HepG2 (cell line): ENCODE results near the gene CDYL2. TPM values are rescaled to one million over a fixed set of nuclear protein-coding genes. Genes with fewer than 3 reads are reported as not detected.

Experiments
- ATAC-seq: fragments of 200-7000 bp; cut with Tn5 transposase; 3 replicates; pipeline ENCODE4 v1.9.1; 2020; ENCODE audit warnings: mild to moderate bottlenecking, moderate library complexity
- BruUV-seq: library from RNA; stranded (reverse); fragments of 400-500 nt; replicated peaks from 2 replicates; lab custom pipeline; 2021; lab: Mats Ljungman, UMichigan
- CTCF ChIA-PET: fragments of 300-600 bp; formaldehyde crosslinking; extraction: SDS; loops from one replicate; lab custom pipeline; 2021; ENCODE audit warnings: low total read pairs, inconsistent platforms, low intra/inter-chr PET ratio; lab: Yijun Ruan, JAX
- POLR2A ChIA-PET: fragments of 350-600 bp; sonication (Branson Sonifier 250); formaldehyde crosslinking; loops from one replicate; lab custom pipeline; 2020; ENCODE audit warnings: antibody characterized with exemption, inconsistent platforms; lab: Yijun Ruan, JAX
- DNase-seq: peaks from one replicate; pipeline ENCODE4 v3.0.0-alpha.2; 2015; ENCODE audit warnings: low spot score
- FAIRE-seq: peaks from 3 replicates; lab custom pipeline; 2011; peaks lifted over from hg19 to GRCh38; lab: Jason Lieb, UNC
- H2AFZ ChIP-seq: one replicate; pipeline ENCODE4 v1.6.1; 2011; ENCODE audit warnings: low read length, inconsistent platforms
- H3K27ac ChIP-seq: fragments of 300-600 bp; 3 replicates; pipeline ENCODE4 v1.8.0; 2011; ENCODE audit warnings: mixed run types, mild to moderate bottlenecking, mixed read lengths, low read length, inconsistent platforms; ENCODE audit not compliant: insufficient read depth; ENCODE audit errors: extremely low read length
- H3K27me3 ChIP-seq, 2 experiments: fragments of 200-600 bp in 1 of 2; 2 replicates in 1 of 2; 3 replicates in 1 of 2; pipeline versions ENCODE4 v1.6.0 to v1.8.0; 2011; ENCODE audit warnings: low read length in 2 of 2, mild to moderate bottlenecking in 2 of 2, moderate library complexity in 2 of 2, inconsistent platforms in 1 of 2; ENCODE audit not compliant: insufficient read depth in 2 of 2, control insufficient read depth in 1 of 2
- H3K36me3 ChIP-seq, 2 experiments: fragments of 200-600 bp in 1 of 2; replicated peaks in 1 of 2; 2 replicates in 1 of 2; 3 replicates in 1 of 2; pipeline versions ENCODE4 v1.5.1 to v1.8.0; 2011; ENCODE audit warnings: low read length in 2 of 2, inconsistent platforms in 1 of 2; ENCODE audit not compliant: insufficient read depth in 2 of 2, control insufficient read depth in 1 of 2
- H3K4me1 ChIP-seq: 2 replicates; pipeline ENCODE4 v1.5.1; 2012; ENCODE audit warnings: low read length, inconsistent platforms; ENCODE audit not compliant: insufficient read depth
- H3K4me2 ChIP-seq: 2 replicates; pipeline ENCODE4 v1.6.0; 2011; ENCODE audit warnings: low read depth, low read length, inconsistent platforms
- H3K4me3 ChIP-seq, 3 experiments: fragments of 200-600 bp in 1 of 3; sonication (generic), shearing (Covaris generic) in 1 of 3; replicated peaks in 1 of 3; 2 replicates each; pipeline ENCODE4 v1.5.1; 2011 to 2016; ENCODE audit warnings: low read length in 3 of 3, inconsistent platforms in 2 of 3, low read depth in 2 of 3, mild to moderate bottlenecking in 2 of 3, control low read depth in 1 of 3, mixed read lengths in 1 of 3; ENCODE audit not compliant: insufficient read depth in 1 of 3
- H3K79me2 ChIP-seq: one replicate; pipeline ENCODE4 v1.6.1; 2011; ENCODE audit warnings: low read length, inconsistent platforms; ENCODE audit not compliant: insufficient read depth
- H3K9ac ChIP-seq: 2 replicates; pipeline ENCODE4 v1.6.0; 2011; ENCODE audit warnings: mild to moderate bottlenecking, low read depth, low read length, inconsistent platforms; ENCODE audit not compliant: insufficient read depth
- H3K9me3 ChIP-seq: 2 replicates; pipeline ENCODE4 v1.5.1; 2012; ENCODE audit warnings: mild to moderate bottlenecking, low read length
- H4K20me1 ChIP-seq: 2 replicates; pipeline ENCODE4 v1.6.0; 2011; ENCODE audit warnings: inconsistent platforms, mild to moderate bottlenecking, low read length, moderate library complexity; ENCODE audit not compliant: insufficient read depth
- ATF1 ChIP-seq: IDR thresholded peaks from 2 replicates; pipeline ENCODE4 v1.6.1; 2016; ENCODE audit warnings: mild to moderate bottlenecking, control low read depth
- DRAP1 ChIP-seq: IDR thresholded peaks from 2 replicates; pipeline ENCODE4 v1.6.1; 2016; ENCODE audit warnings: missing genetic modification reagents, missing compliant biosample characterization
- FOXO1 ChIP-seq: sonication (generic); formaldehyde crosslinking; IDR thresholded peaks from 2 replicates; pipeline ENCODE4 v1.4.0; 2020; ENCODE audit warnings: missing genetic modification reagents
- IKZF5 ChIP-seq: IDR thresholded peaks from 2 replicates; pipeline ENCODE4 v1.6.1; 2018; ENCODE audit warnings: missing genetic modification reagents, mild to moderate bottlenecking, missing compliant biosample characterization
- MBD4 ChIP-seq: IDR thresholded peaks from 2 replicates; pipeline ENCODE4 v1.6.1; 2012; ENCODE audit warnings: low read length, inconsistent platforms, borderline replicate concordance
- RNF219 ChIP-seq: sonication (generic); formaldehyde crosslinking; IDR thresholded peaks from 2 replicates; pipeline ENCODE4 v1.5.0; 2020; ENCODE audit warnings: mild to moderate bottlenecking, missing genetic modification reagents
- ZNF367 ChIP-seq: sonication (generic); formaldehyde crosslinking; IDR thresholded peaks from 2 replicates; pipeline ENCODE4 v1.4.0; 2020; ENCODE audit warnings: missing genetic modification reagents, borderline replicate concordance
- ZNF430 ChIP-seq: sonication (generic); formaldehyde crosslinking; IDR thresholded peaks from 2 replicates; pipeline ENCODE4 v1.9.0; 2021; ENCODE audit warnings: mild to moderate bottlenecking, missing genetic modification reagents
- ZNF605 ChIP-seq: sonication (generic); formaldehyde crosslinking; IDR thresholded peaks from 2 replicates; pipeline ENCODE4 v1.8.0; 2022; ENCODE audit warnings: mild to moderate bottlenecking, missing genetic modification reagents
- ZNF629 ChIP-seq: sonication (generic); formaldehyde crosslinking; conservative IDR thresholded peaks from 2 replicates; pipeline ENCODE4 v1.5.0; 2020; ENCODE audit warnings: missing genetic modification reagents
- ZNF776 ChIP-seq: sonication (generic); formaldehyde crosslinking; IDR thresholded peaks from 2 replicates; pipeline ENCODE4 v1.4.0; 2020; ENCODE audit warnings: mild to moderate bottlenecking, missing genetic modification reagents
- WGBS: methylation state at CpG from one replicate; pipeline ENCODE4 v1.1.6; 2017; ENCODE audit warnings: low lambda C conversion rate; 5-methylcytosine and 5-hydroxymethylcytosine counted together
- in situ Hi-C: cut with HindIII; loops from 2 replicates; pipeline ENCODE4 v1.10.0; 2017; ENCODE audit warnings: low pct_unique_long_range_greater_than_20kb; ENCODE audit not compliant: extremely low pct_ligation_motif_present
- intact Hi-C: fragments of 100-400 bp; cut with micrococcal nuclease; formaldehyde crosslinking; loops from one replicate; pipeline ENCODE4 v1.10.0; 2022; ENCODE audit not compliant: unreplicated experiment
- polyA plus RNA-seq, 8 experiments: library from polyadenylated mRNA; depleted of rRNA in 3 of 8; stranded (reverse) in 7 of 8; unstranded in 1 of 8; fragments of >200 nt; fragmentation: Illumina TruSeq in 4 of 8; extraction: Trizol in 4 of 8; gene quantifications; 2 replicates each; pipeline versions ENCODE4 v1.2.1 to v1.2.3, GENCODE V29; 2011 to 2016; ENCODE audit warnings: low read depth in 4 of 8, missing spikeins in 1 of 8, mixed read lengths in 1 of 8; ENCODE audit not compliant: insufficient read depth in 1 of 8
- total RNA-seq, 5 experiments: library from RNA; depleted of rRNA; stranded (reverse); fragments of >200 nt; fragmentation: Illumina TruSeq; extraction: Trizol; gene quantifications; 2 replicates each; pipeline ENCODE4 v1.2.3, GENCODE V29; 2016; ENCODE audit warnings: low read depth in 1 of 5
- TF ChIP-seq, protein P1 (sequence below): sonication (generic); formaldehyde crosslinking; IDR thresholded peaks from 2 replicates; pipeline ENCODE4 v1.4.0; 2020; ENCODE audit warnings: mild to moderate bottlenecking, missing genetic modification reagents

The CDYL2 gene
- total and polyA plus RNA-seq, 2 of the 13 experiments (the other 11 are each of a cell fraction or from before 2014, with no cell fraction given), result 0.07 to 0.35 TPM

GRCh38 chr16:80807906-80808305 lies 3.5 kb upstream of the CDYL2 start (continued):
- TF ChIP-seq, protein P1, sequence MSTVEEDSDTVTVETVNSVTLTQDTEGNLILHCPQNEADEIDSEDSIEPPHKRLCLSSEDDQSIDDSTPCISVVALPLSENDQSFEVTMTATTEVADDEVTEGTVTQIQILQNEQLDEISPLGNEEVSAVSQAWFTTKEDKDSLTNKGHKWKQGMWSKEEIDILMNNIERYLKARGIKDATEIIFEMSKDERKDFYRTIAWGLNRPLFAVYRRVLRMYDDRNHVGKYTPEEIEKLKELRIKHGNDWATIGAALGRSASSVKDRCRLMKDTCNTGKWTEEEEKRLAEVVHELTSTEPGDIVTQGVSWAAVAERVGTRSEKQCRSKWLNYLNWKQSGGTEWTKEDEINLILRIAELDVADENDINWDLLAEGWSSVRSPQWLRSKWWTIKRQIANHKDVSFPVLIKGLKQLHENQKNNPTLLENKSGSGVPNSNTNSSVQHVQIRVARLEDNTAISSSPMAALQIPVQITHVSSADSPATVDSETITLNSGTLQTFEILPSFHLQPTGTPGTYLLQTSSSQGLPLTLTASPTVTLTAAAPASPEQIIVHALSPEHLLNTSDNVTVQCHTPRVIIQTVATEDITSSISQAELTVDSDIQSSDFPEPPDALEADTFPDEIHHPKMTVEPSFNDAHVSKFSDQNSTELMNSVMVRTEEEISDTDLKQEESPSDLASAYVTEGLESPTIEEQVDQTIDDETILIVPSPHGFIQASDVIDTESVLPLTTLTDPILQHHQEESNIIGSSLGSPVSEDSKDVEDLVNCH (CRISPR knock-in tag), result no peak

- in situ Hi-C loops, result no loop called here
- ChIA-PET POLR2A (no interaction called here), CTCF (no interaction called here)
- Histone ChIP-seq H3K9me3 (no peaks in the 10 kb centered on the region), H3K4me2 (no peak overlapping the region), H3K79me2 (no peaks in the 10 kb centered on the region), H2AFZ (no peak overlapping the region), H3K36me3 (no peaks in the 10 kb centered on the region), H3K9ac (no peak overlapping the region), H3K27me3 (peaks cover 2 to 26% of the 10 kb centered on the region in 2 experiments; a peak in 3 of 5 replicates)
- DNase-seq, result peak; percentile 11
- WGBS, result 53% methylated on average over 5 of the region's 5 CpGs
- intact Hi-C loops, result no loop called here
- no peak for TF ChIP-seq ZNF430
- TF ChIP-seq, all 625 proteins: peak for 0
- no TSS peak for BruUV-seq
- Histone ChIP-seq H3K4me3 (no peak overlapping the region), H4K20me1 (no peaks in the 10 kb centered on the region), H3K4me1 (no peaks in the 10 kb centered on the region), H3K27ac (no peak overlapping the region)
- ATAC-seq (no peak), FAIRE-seq (no peak)
Measured at GRCh38 chr16:80806927-80807340, 2.5 kb upstream of the CDYL2 start.

DNA sequence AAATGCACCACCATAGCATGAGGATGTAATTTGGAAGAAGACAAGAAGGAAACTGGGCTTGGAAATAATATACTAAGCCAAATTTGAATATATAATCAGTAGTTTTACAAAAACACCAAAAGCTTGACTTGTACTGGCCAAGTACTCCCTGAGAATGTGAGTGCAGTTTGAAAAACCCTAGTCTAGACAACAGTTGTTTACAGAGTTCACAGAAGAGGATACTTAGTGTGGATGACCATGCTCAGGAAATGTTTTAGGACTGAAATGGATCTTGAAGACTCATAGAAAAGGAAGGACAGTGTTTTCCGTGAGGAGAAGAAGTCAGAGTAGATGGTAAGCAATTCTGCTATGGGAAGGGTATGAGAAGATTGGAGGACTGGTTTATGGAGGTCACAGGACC lies 1.9 kb upstream of the CDYL2 start:
- no peaks in the 10 kb centered on the region for H3K4me1 ChIP-seq
- no TSS peak for BruUV-seq
- H3K36me3 ChIP-seq, result no peaks in the 10 kb centered on the region
- H2AFZ ChIP-seq, result no peak overlapping the region
- POLR2A ChIA-PET, result no interaction called here
- no peak for FAIRE-seq
- H4K20me1 ChIP-seq, result no peaks in the 10 kb centered on the region
- no peak overlapping the region for H3K4me2 ChIP-seq
- intact Hi-C loops, result no loop called here
- no peak overlapping the region for H3K4me3 ChIP-seq
- 55% methylated on average over 1 of the region's 1 CpG for WGBS
- in situ Hi-C loops, result no loop called here
- H3K27ac ChIP-seq, result no peak overlapping the region
- H3K9ac ChIP-seq, result no peak overlapping the region
- H3K27me3 ChIP-seq, result peaks cover 2 to 26% of the 10 kb centered on the region in 2 experiments; a peak in 3 of 5 replicates
- CTCF ChIA-PET, result no interaction called here
- ATAC-seq, result no peak
- no peak for DNase-seq
- no peaks in the 10 kb centered on the region for H3K9me3 ChIP-seq
- H3K79me2 ChIP-seq, result no peaks in the 10 kb centered on the region
- no peak for TF ChIP-seq MBD4
- TF ChIP-seq ATF1 (CRISPR knock-in tag), result no peak
- TF ChIP-seq ZNF367, result no peak
- no peak for TF ChIP-seq RNF219 (CRISPR knock-in tag)
- TF ChIP-seq ZNF776, result no peak
- TF ChIP-seq ZNF629 (CRISPR knock-in tag), result no peak
- TF ChIP-seq FOXO1 (CRISPR knock-in tag), result no peak
- TF ChIP-seq ZNF605, result no peak
- TF ChIP-seq IKZF5, result no peak
- no peak for TF ChIP-seq DRAP1 (CRISPR knock-in tag)
